ENCODE data around the gene RPS13.
"Not testable (repeated sequence)": the region's sequence is repeated elsewhere in the genome, so short reads cannot be mapped to it uniquely, and the experiment has no call there.

Gene RPS13

GRCh38 chr11:17077520-17078401 lies at the start of gene RPS13:
Gene RPS13 (minus strand): TSS chr11:17077667. CDS start chr11:17077641, 26 bp downstream.
- peak; percentile 92 for DNase-seq (ENCODE audit: low read depth in 2 of 2)

- no peak for DNase-seq (ENCODE audit: low read depth in 2 of 2)
These were observed 44.5 kb upstream of the RPS13 start for GRCh38 chr11:17121981-17122380.

GRCh38 chr11:17117262-17117661 lies 39.8 kb upstream of the RPS13 start:
- no peak for DNase-seq (ENCODE audit: low read depth in 2 of 2)

- DNase-seq (ENCODE audit: low read depth in 2 of 2) = no peak
These were observed 38.6 kb upstream of the RPS13 start for GRCh38 chr11:17116117-17116516.

- DNase-seq (ENCODE audit: low read depth in 2 of 2) = not testable (repeated sequence)
These were observed 30.3 kb upstream of the RPS13 start for GRCh38 chr11:17107745-17108144.

GRCh38 chr11:17105404-17106040 lies 28.1 kb upstream of the RPS13 start:
- DNase-seq (ENCODE audit: low read depth in 2 of 2) = not testable (repeated sequence)

- DNase-seq (ENCODE audit: low read depth in 2 of 2) = no peak
These were observed 25.0 kb upstream of the RPS13 start for GRCh38 chr11:17102462-17102861.

- no peak for DNase-seq (ENCODE audit: low read depth in 2 of 2)
These were observed 21.2 kb upstream of the RPS13 start for GRCh38 chr11:17098658-17099057.

- DNase-seq (ENCODE audit: low read depth in 2 of 2) = no peak
These were observed 20.6 kb upstream of the RPS13 start for GRCh38 chr11:17098038-17098437.

GRCh38 chr11:17085976-17086375 lies 8.5 kb upstream of the RPS13 start:
- DNase-seq (ENCODE audit: low read depth in 2 of 2) = not testable (repeated sequence)

- DNase-seq (ENCODE audit: low read depth in 2 of 2) = no peak
These were observed 287 bp downstream of the RPS13 start for GRCh38 chr11:17077240-17077519.

GRCh38 chr11:17076517-17077239 lies 789 bp downstream of the RPS13 start:
- DNase-seq (ENCODE audit: low read depth in 2 of 2) = no peak

- DNase-seq (ENCODE audit: low read depth in 2 of 2) = no peak
These were observed 2.0 kb downstream of the RPS13 start for GRCh38 chr11:17075506-17075905.

GRCh38 chr11:17073370-17074027 lies 4.0 kb downstream of the RPS13 start:
- no peak for DNase-seq (ENCODE audit: low read depth in 2 of 2)

- DNase-seq (ENCODE audit: low read depth in 2 of 2) = no peak
These were observed 10.1 kb downstream of the RPS13 start for GRCh38 chr11:17067417-17067816.

- DNase-seq (ENCODE audit: low read depth in 2 of 2) = no peak
These were observed 10.8 kb downstream of the RPS13 start for GRCh38 chr11:17066691-17067090.

GRCh38 chr11:17063171-17064002 lies 14.1 kb downstream of the RPS13 start:
- peak in 1 of 2 donors; percentile 10 for DNase-seq (ENCODE audit: low read depth in 2 of 2)

GRCh38 chr11:17051146-17051545 lies 26.3 kb downstream of the RPS13 start:
- DNase-seq (ENCODE audit: low read depth in 2 of 2) = not testable (repeated sequence)

GRCh38 chr11:17048491-17048890 lies 29.0 kb downstream of the RPS13 start:
- not testable (repeated sequence) for DNase-seq (ENCODE audit: low read depth in 2 of 2)

GRCh38 chr11:17046690-17047089 lies 30.8 kb downstream of the RPS13 start:
- no peak for DNase-seq (ENCODE audit: low read depth in 2 of 2)
